ENCODE measurements around the gene CYP4V2.

- no peak for TF ChIP-seq ETV6 (CRISPR knock-in tag; IDR thresholded peaks at IDR 0.05)
- TF ChIP-seq NR3C1 (CRISPR knock-in tag; conservative IDR thresholded peaks at IDR 0.05; ENCODE audit: low read depth): no peak
- no peak for TF ChIP-seq CTCF (IDR thresholded peaks at IDR 0.05)
- TF ChIP-seq IRF2 (CRISPR knock-in tag; IDR thresholded peaks at IDR 0.05; ENCODE audit: borderline replicate concordance, low read depth): no peak
- TF ChIP-seq, protein P1, sequence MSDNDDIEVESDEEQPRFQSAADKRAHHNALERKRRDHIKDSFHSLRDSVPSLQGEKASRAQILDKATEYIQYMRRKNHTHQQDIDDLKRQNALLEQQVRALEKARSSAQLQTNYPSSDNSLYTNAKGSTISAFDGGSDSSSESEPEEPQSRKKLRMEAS (CRISPR knock-in tag; IDR thresholded peaks at IDR 0.05): no peak
- no peak for TF ChIP-seq SP1 (CRISPR knock-in tag; conservative IDR thresholded peaks at IDR 0.05)
- no peak for TF ChIP-seq ZNF317 (CRISPR knock-in tag; IDR thresholded peaks at IDR 0.05; ENCODE audit: borderline replicate concordance, low read depth)
- TF ChIP-seq, protein P2, sequence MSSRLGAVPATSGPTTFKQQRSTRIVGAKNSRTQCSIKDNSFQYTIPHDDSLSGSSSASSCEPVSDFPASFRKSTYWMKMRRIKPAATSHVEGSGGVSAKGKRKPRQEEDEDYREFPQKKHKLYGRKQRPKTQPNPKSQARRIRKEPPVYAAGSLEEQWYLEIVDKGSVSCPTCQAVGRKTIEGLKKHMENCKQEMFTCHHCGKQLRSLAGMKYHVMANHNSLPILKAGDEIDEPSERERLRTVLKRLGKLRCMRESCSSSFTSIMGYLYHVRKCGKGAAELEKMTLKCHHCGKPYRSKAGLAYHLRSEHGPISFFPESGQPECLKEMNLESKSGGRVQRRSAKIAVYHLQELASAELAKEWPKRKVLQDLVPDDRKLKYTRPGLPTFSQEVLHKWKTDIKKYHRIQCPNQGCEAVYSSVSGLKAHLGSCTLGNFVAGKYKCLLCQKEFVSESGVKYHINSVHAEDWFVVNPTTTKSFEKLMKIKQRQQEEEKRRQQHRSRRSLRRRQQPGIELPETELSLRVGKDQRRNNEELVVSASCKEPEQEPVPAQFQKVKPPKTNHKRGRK (CRISPR knock-in tag; IDR thresholded peaks at IDR 0.05; ENCODE audit: borderline replicate concordance): no peak
- TF ChIP-seq, protein P3, sequence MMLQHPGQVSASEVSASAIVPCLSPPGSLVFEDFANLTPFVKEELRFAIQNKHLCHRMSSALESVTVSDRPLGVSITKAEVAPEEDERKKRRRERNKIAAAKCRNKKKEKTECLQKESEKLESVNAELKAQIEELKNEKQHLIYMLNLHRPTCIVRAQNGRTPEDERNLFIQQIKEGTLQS (CRISPR knock-in tag; conservative IDR thresholded peaks at IDR 0.05): no peak
- TF ChIP-seq EMX1 (CRISPR knock-in tag; IDR thresholded peaks at IDR 0.05): no peak
- TF ChIP-seq, protein P4, sequence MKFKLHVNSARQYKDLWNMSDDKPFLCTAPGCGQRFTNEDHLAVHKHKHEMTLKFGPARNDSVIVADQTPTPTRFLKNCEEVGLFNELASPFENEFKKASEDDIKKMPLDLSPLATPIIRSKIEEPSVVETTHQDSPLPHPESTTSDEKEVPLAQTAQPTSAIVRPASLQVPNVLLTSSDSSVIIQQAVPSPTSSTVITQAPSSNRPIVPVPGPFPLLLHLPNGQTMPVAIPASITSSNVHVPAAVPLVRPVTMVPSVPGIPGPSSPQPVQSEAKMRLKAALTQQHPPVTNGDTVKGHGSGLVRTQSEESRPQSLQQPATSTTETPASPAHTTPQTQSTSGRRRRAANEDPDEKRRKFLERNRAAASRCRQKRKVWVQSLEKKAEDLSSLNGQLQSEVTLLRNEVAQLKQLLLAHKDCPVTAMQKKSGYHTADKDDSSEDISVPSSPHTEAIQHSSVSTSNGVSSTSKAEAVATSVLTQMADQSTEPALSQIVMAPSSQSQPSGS (CRISPR knock-in tag; IDR thresholded peaks at IDR 0.05; ENCODE audit: borderline replicate concordance, low read depth): no peak
- no peak for TF ChIP-seq JUN (CRISPR knock-in tag; IDR thresholded peaks at IDR 0.05)
- TF ChIP-seq, protein P5, sequence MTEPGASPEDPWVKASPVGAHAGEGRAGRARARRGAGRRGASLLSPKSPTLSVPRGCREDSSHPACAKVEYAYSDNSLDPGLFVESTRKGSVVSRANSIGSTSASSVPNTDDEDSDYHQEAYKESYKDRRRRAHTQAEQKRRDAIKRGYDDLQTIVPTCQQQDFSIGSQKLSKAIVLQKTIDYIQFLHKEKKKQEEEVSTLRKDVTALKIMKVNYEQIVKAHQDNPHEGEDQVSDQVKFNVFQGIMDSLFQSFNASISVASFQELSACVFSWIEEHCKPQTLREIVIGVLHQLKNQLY (CRISPR knock-in tag; IDR thresholded peaks at IDR 0.05): no peak
- no peak for TF ChIP-seq NFE2L1 (CRISPR knock-in tag; IDR thresholded peaks at IDR 0.05)
These were observed 31.8 kb upstream of the CYP4V2 start for GRCh38 chr4:186159613-186160012.
